Natural killer cell (primary cell): ENCODE measurements around the gene GSTA4. TPM values are rescaled to one million over a fixed set of nuclear protein-coding genes. Genes with fewer than 3 reads are reported as not detected.
A peak's percentile ranks its signal among the peaks of the same experiment; 100 is the strongest.

Experiments used
- ATAC-seq, 3 donors: fragments of 150-1000 bp in 2 of 3; fragments of 200-7000 bp in 1 of 3; cut with Tn5 transposase; 1 replicate in 1 of 3; 2 replicates in 2 of 3; pipeline ENCODE4 v1.10.0; 2021; ENCODE audit warnings: mild to moderate bottlenecking in 2 of 3, moderate library complexity in 2 of 3
- DNase-seq, 2 donors: peaks; one replicate each; pipeline versions ENCODE4 v3.0.0 to v3.0.0-alpha.2; 2013 to 2021; ENCODE audit warnings: mixed read lengths in 1 of 2
- H3K27ac ChIP-seq: one replicate; pipeline ENCODE4 v1.5.1; 2013; ENCODE audit warnings: mild to moderate bottlenecking, low read length
- H3K27me3 ChIP-seq: one replicate; pipeline ENCODE4 v1.6.1; 2013; ENCODE audit warnings: low read length; ENCODE audit not compliant: control insufficient read depth, insufficient read depth
- H3K36me3 ChIP-seq: one replicate; pipeline ENCODE4 v1.6.1; 2013; ENCODE audit warnings: low read length; ENCODE audit not compliant: control insufficient read depth, insufficient read depth
- H3K4me1 ChIP-seq: one replicate; pipeline ENCODE4 v1.6.1; 2013; ENCODE audit warnings: low read length; ENCODE audit not compliant: control insufficient read depth, insufficient read depth
- H3K4me3 ChIP-seq: one replicate; pipeline ENCODE4 v1.5.1; 2013; ENCODE audit warnings: low read length
- H3K9me3 ChIP-seq: one replicate; pipeline ENCODE4 v1.6.1; 2013; ENCODE audit warnings: low read length; ENCODE audit not compliant: control insufficient read depth, insufficient read depth
- H3K27ac Mint-ChIP-seq, 2 donors: one replicate each; pipeline ENCODE4 v1.8.0; 2022; ENCODE audit warnings: mild to moderate bottlenecking in 2 of 2, mixed read lengths in 2 of 2, moderate library complexity in 1 of 2
- H3K27me3 Mint-ChIP-seq, 2 donors: one replicate each; pipeline ENCODE4 v1.8.0; 2022; ENCODE audit warnings: low read depth in 2 of 2, mixed read lengths in 2 of 2
- H3K36me3 Mint-ChIP-seq: one replicate; pipeline ENCODE4 v1.8.0; 2022; ENCODE audit warnings: mixed read lengths
- H3K4me1 Mint-ChIP-seq, 2 donors: one replicate each; pipeline ENCODE4 v1.8.0; 2022; ENCODE audit warnings: mixed read lengths in 2 of 2
- H3K4me3 Mint-ChIP-seq: one replicate; pipeline ENCODE4 v1.8.0; 2022; ENCODE audit warnings: mild to moderate bottlenecking, moderate library complexity, mixed read lengths
- H3K9me3 Mint-ChIP-seq, 2 donors: one replicate each; pipeline ENCODE4 v1.8.0; 2022; ENCODE audit warnings: mixed read lengths in 2 of 2
- WGBS: methylation state at CpG from one replicate; pipeline ENCODE4 v1.1.7; 2013; ENCODE audit warnings: missing lambda C conversion rate; ENCODE audit not compliant: insufficient coverage; 5-methylcytosine and 5-hydroxymethylcytosine counted together
- intact Hi-C: fragments of 100-400 bp; cut with micrococcal nuclease; formaldehyde crosslinking; loops from one replicate; pipeline ENCODE4 v1.14.2; 2022
- total RNA-seq, 4 donors: library from RNA; stranded (reverse); fragments of 120-200 nt in 1 of 4; gene quantifications; one replicate each; pipeline versions ENCODE4 v1.2.3 to v1.2.4, GENCODE V29; 2013 to 2022
- TF ChIP-seq, protein P1 (sequence below): fragments of 200-600 bp; IDR thresholded peaks from one replicate; pipeline ENCODE4 v1.8.0; 2022; ENCODE audit warnings: antibody characterized with exemption

GSTA4 gene
- total RNA-seq, 3 donors from 2014 or later (not counting 1 experiment from before 2014, with no cell fraction given) = 0.55 to 2.5 (median 1.8) TPM

DNA sequence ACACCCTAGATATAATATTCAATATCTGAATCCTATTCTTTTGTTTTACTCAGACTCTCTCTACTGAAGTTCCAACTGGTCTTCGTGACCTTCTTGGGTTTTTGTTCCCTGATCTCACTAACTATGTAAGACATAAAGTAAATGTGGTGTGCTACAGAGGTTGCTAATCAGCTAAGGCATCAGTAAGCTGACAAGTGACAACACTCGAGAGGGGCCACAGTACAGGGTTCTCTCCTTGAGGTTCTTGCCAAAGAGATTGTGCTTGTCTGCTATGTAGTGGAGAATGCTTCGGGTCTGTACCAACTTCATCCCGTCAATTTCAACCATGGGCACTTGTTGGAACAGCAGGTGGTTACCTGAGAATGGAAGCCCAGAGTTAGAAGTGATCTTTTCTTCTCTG, 9.9 kb downstream of the GSTA4 start:
- intact Hi-C loops = no loop called here
- Histone ChIP-seq H3K4me1 (peaks cover 25% of the 10 kb centered on the region), H3K36me3 (no peaks in the 10 kb centered on the region), H3K4me3 (no peak overlapping the region), H3K27ac (no peak overlapping the region), H3K9me3 (no peaks in the 10 kb centered on the region), H3K27me3 (no peaks in the 10 kb centered on the region)
- Mint-ChIP-seq H3K36me3 (no peaks in the 10 kb centered on the region), H3K27ac (peak overlapping the region in 1 of 2 donors; percentile 57), H3K4me1 (peaks cover 30 to 41% of the 10 kb centered on the region in 2 donors), H3K4me3 (peak overlapping the region; percentile 88), H3K9me3 (no peaks in the 10 kb centered on the region), H3K27me3 (peaks cover 14 to 18% of the 10 kb centered on the region in 2 donors)
- ATAC-seq (no peak), DNase-seq (peak in 1 of 2 donors; percentile 8)
- 67% methylated on average over 3 of the region's 4 CpGs for WGBS
- TF ChIP-seq, protein P1, sequence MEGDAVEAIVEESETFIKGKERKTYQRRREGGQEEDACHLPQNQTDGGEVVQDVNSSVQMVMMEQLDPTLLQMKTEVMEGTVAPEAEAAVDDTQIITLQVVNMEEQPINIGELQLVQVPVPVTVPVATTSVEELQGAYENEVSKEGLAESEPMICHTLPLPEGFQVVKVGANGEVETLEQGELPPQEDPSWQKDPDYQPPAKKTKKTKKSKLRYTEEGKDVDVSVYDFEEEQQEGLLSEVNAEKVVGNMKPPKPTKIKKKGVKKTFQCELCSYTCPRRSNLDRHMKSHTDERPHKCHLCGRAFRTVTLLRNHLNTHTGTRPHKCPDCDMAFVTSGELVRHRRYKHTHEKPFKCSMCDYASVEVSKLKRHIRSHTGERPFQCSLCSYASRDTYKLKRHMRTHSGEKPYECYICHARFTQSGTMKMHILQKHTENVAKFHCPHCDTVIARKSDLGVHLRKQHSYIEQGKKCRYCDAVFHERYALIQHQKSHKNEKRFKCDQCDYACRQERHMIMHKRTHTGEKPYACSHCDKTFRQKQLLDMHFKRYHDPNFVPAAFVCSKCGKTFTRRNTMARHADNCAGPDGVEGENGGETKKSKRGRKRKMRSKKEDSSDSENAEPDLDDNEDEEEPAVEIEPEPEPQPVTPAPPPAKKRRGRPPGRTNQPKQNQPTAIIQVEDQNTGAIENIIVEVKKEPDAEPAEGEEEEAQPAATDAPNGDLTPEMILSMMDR = no peak

DNA sequence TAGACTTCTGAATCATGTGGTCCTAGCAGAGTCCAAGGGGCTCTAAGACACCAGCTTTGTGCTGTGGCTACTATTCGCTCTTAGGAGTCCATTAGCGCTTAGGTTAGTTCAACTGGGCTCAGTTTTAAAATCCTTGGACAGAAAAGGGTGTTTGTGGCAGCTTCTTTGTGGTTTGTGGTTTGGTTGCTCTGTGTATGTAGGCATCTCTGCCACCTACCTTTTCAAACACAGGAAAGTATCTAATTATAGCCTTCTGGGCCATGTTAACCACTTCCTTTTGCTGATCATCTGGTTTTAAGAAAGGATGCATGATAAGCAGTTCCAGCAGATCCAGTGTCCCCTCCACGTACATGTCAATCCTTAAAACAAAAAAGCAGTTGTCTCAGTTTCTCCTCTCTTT, 10.8 kb downstream of the GSTA4 start:
- peaks cover 25% of the 10 kb centered on the region for H3K4me1 ChIP-seq
- H3K4me3 ChIP-seq = no peak overlapping the region
- no peaks in the 10 kb centered on the region for H3K36me3 ChIP-seq
- WGBS = 3% methylated on average over 3 of the region's 3 CpGs
- Mint-ChIP-seq H3K4me3 (peak overlapping the region; percentile 88), H3K36me3 (no peaks in the 10 kb centered on the region), H3K9me3 (no peaks in the 10 kb centered on the region), H3K4me1 (peaks cover 30 to 41% of the 10 kb centered on the region in 2 donors), H3K27me3 (peaks cover 13 to 18% of the 10 kb centered on the region in 2 donors), H3K27ac (peak overlapping the region in 1 of 2 donors; percentile 57)
- H3K27me3 ChIP-seq = no peaks in the 10 kb centered on the region
- H3K9me3 ChIP-seq = no peaks in the 10 kb centered on the region
- DNase-seq (peak in 1 of 2 donors; percentile 78), ATAC-seq (peak; percentile 75 to 94 (median 84))
- intact Hi-C loops = no loop called here
- H3K27ac ChIP-seq = no peak overlapping the region
- TF ChIP-seq, protein P1 = no peak

DNA sequence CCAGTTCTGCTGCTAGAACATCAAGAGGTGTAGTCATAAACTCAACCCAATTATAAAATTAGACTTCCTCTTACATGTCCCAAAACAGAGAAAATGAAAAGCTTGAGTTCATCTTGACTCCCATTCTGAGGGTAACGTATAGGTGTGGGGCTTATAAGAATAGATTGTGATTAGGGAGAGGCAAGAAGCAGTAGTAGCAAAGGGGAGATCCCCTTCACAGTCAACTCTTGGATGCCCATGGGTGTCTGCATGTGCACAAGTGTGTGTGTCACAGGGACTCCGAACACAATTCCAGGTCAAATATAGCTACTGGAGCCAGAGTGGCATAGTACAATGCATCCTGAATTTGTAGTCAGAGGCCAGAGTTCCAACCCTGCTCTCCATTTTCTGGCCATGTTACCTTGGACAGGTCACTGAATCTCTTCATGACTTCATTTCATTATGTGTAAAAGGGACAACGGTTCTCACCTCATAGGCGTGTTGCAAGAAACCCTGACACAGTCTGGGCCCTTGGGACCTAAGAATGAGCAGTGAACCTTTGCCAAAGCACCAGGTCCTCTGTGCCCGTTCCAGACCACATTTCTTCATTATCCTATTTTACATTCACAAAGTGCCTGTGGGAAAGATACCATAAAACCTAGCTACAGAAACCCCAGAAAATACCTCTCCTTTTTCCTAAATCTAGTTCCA, 11.8 kb downstream of the GSTA4 start:
- 59% methylated on average over 5 of the region's 5 CpGs for WGBS
- DNase-seq = no peak
- H3K4me1 ChIP-seq = peaks cover 25% of the 10 kb centered on the region
- Mint-ChIP-seq H3K27ac (no peak overlapping the region), H3K36me3 (no peaks in the 10 kb centered on the region), H3K4me1 (peaks cover 30 to 37% of the 10 kb centered on the region in 2 donors), H3K9me3 (no peaks in the 10 kb centered on the region), H3K4me3 (peak overlapping the region; percentile 10), H3K27me3 (peaks cover 10 to 16% of the 10 kb centered on the region in 2 donors)
- no peaks in the 10 kb centered on the region for H3K27me3 ChIP-seq
- no peaks in the 10 kb centered on the region for H3K9me3 ChIP-seq
- intact Hi-C loops = no loop called here
- H3K4me3 ChIP-seq = no peak overlapping the region
- no peak for ATAC-seq
- no peak overlapping the region for H3K27ac ChIP-seq
- no peaks in the 10 kb centered on the region for H3K36me3 ChIP-seq
- TF ChIP-seq, protein P1 = no peak
